K562 (cell line): ENCODE measurements around the gene CACNA1C. TPM values are rescaled to one million over a fixed set of nuclear protein-coding genes. Genes with fewer than 3 reads are reported as not detected.

ENCODE experiments used
- ATAC-seq: fragments of 200-7000 bp; cut with Tn5 transposase; 3 replicates; pipeline ENCODE4 v1.9.1; 2020; ENCODE audit warnings: moderate library complexity
- BruUV-seq: library from RNA; stranded (reverse); fragments of 400-500 nt; replicated peaks from 2 replicates; lab custom pipeline; 2021; lab: Mats Ljungman, UMichigan
- CTCF ChIA-PET: fragments of 300-600 bp; formaldehyde crosslinking; extraction: SDS; loops from one replicate; lab custom pipeline; 2021; ENCODE audit warnings: low intra/inter-chr PET ratio; lab: Yijun Ruan, JAX
- POLR2A ChIA-PET: fragments of 300-600, 350-650 bp; sonication (Branson Sonifier 250); formaldehyde crosslinking; extraction: SDS; loops from one replicate; lab custom pipeline; 2021; ENCODE audit warnings: antibody characterized with exemption, inconsistent platforms; lab: Yijun Ruan, JAX
- DNase-seq, 4 experiments: peaks; one replicate each; pipeline versions ENCODE4 v3.0.0 to v3.0.0-alpha.2; 2011 to 2018; ENCODE audit warnings: low spot score in 3 of 4, mixed read lengths in 3 of 4; ENCODE audit errors: extremely low read depth in 1 of 4
- FAIRE-seq: peaks from 2 replicates; lab custom pipeline; 2011; peaks lifted over from hg19 to GRCh38; lab: Jason Lieb, UNC
- H2AFZ ChIP-seq: 2 replicates; pipeline ENCODE4 v1.6.0; 2011; ENCODE audit warnings: low read depth, low read length, control low read depth, inconsistent platforms
- H3K27ac ChIP-seq: fragments of 200-600 bp; 3 replicates; pipeline ENCODE4 v1.8.0; 2011; ENCODE audit warnings: low read depth, mild to moderate bottlenecking, control low read depth, inconsistent platforms, low read length, moderate library complexity, mixed read lengths; ENCODE audit errors: extremely low read depth
- H3K27me3 ChIP-seq, 2 experiments: fragments of 300-600 bp in 1 of 2; 2 replicates in 1 of 2; 3 replicates in 1 of 2; pipeline versions ENCODE4 v1.6.0 to v1.8.0; 2011; ENCODE audit warnings: inconsistent platforms in 2 of 2, low read length in 2 of 2, mild to moderate bottlenecking in 1 of 2, mixed read lengths in 1 of 2, moderate library complexity in 1 of 2; ENCODE audit not compliant: control insufficient read depth in 2 of 2, insufficient read depth in 2 of 2
- H3K36me3 ChIP-seq: fragments of 300-600 bp; 3 replicates; pipeline ENCODE4 v1.8.0; 2011; ENCODE audit warnings: mild to moderate bottlenecking, low read length, inconsistent platforms; ENCODE audit not compliant: control insufficient read depth, insufficient read depth
- H3K4me1 ChIP-seq, 2 experiments: fragments of 200-600 bp in 1 of 2; replicated peaks in 1 of 2; 2 replicates in 1 of 2; 3 replicates in 1 of 2; pipeline versions ENCODE4 v1.5.1 to v1.8.0; 2011; ENCODE audit warnings: inconsistent platforms in 2 of 2, low read length in 2 of 2, mild to moderate bottlenecking in 1 of 2, mixed read lengths in 1 of 2, moderate library complexity in 1 of 2; ENCODE audit not compliant: control insufficient read depth in 2 of 2, insufficient read depth in 2 of 2
- H3K4me2 ChIP-seq: 2 replicates; pipeline ENCODE4 v1.6.1; 2011; ENCODE audit warnings: low read length, control low read depth, inconsistent platforms, mixed read lengths; ENCODE audit not compliant: insufficient read depth
- H3K4me3 ChIP-seq: fragments of 200-600 bp; sonication (generic), shearing (Covaris generic); 2 replicates; pipeline ENCODE4 v1.5.1; 2016; ENCODE audit warnings: control low read depth, inconsistent platforms
- H3K79me2 ChIP-seq: fragments of 200-600 bp; 3 replicates; pipeline ENCODE4 v1.8.0; 2011; ENCODE audit warnings: low read length, inconsistent platforms; ENCODE audit not compliant: control insufficient read depth, insufficient read depth
- H3K9ac ChIP-seq, 2 experiments: 2 replicates each; pipeline versions ENCODE4 v1.6.0 to v1.6.1; 2011; ENCODE audit warnings: low read depth in 2 of 2, low read length in 2 of 2, control low read depth in 1 of 2, inconsistent platforms in 1 of 2, mild to moderate bottlenecking in 1 of 2, mixed read lengths in 1 of 2; ENCODE audit not compliant: insufficient read depth in 1 of 2
- H3K9me1 ChIP-seq: one replicate; pipeline ENCODE4 v1.6.0; 2011; ENCODE audit warnings: inconsistent platforms, mild to moderate bottlenecking, low read length, moderate library complexity; ENCODE audit not compliant: control insufficient read depth, insufficient read depth
- H3K9me3 ChIP-seq: replicated peaks from 2 replicates; pipeline ENCODE4 v1.5.1; 2011; ENCODE audit warnings: low read depth, low read length, inconsistent platforms; ENCODE audit not compliant: control insufficient read depth, insufficient read depth
- H4K20me1 ChIP-seq: replicated peaks from 2 replicates; pipeline ENCODE4 v1.6.1; 2011; ENCODE audit warnings: low read length, inconsistent platforms, mixed read lengths; ENCODE audit not compliant: control insufficient read depth, insufficient read depth
- TSHZ1 ChIP-seq: fragments of 250-450 bp; sonication (Bioruptor Pico); IDR thresholded peaks from 2 replicates; pipeline ENCODE4 v1.4.0; 2020; ENCODE audit warnings: mild to moderate bottlenecking, moderate library complexity
- ZNF197 ChIP-seq: fragments of 200-800 bp; sonication (Bioruptor generic); IDR thresholded peaks from 2 replicates; pipeline ENCODE4 v1.6.1; 2016; ENCODE audit warnings: low read depth, missing genetic modification characterization, missing compliant biosample characterization
- ZNF785 ChIP-seq: fragments of 250-450 bp; sonication (Bioruptor Pico); IDR thresholded peaks from 2 replicates; pipeline ENCODE4 v1.4.0; 2020; ENCODE audit warnings: mild to moderate bottlenecking
- WGBS: fragments of 100-300 bp; shearing (Covaris generic); methylation state at CpG from one replicate; pipeline ENCODE4 v1.1.6; 2016; ENCODE audit warnings: low coverage, mixed read lengths; ENCODE audit not compliant: insufficient coverage; ENCODE audit errors: missing lambda C conversion rate; 5-methylcytosine and 5-hydroxymethylcytosine counted together
- in situ Hi-C: fragments of 300-500 bp; cut with MboI; formaldehyde crosslinking; loops from 4 replicates; pipeline ENCODE4 v1.15.0; 2018; ENCODE audit warnings: inconsistent platforms, mixed read lengths
- intact Hi-C: fragments of 100-400 bp; cut with micrococcal nuclease; formaldehyde crosslinking; loops from 2 replicates; pipeline ENCODE4 v1.14.2; 2022
- polyA plus RNA-seq, 8 experiments: library from polyadenylated mRNA; depleted of rRNA in 4 of 8; stranded (reverse) in 5 of 8; unstranded in 3 of 8; fragments of >200 nt; fragmentation: Nextera tagmentation in 2 of 8; fragmentation: Illumina TruSeq in 1 of 8; extraction: Ambion mirVana in 2 of 8; extraction: Trizol in 1 of 8; gene quantifications; 2 replicates each; pipeline versions ENCODE4 v1.2.1 to v1.2.3, GENCODE V29; 2011 to 2014; ENCODE audit warnings: inconsistent platforms in 1 of 8, missing spikeins in 1 of 8
- total RNA-seq, 7 experiments: library from RNA; depleted of rRNA in 6 of 7; stranded (reverse); fragments of >200 nt in 6 of 7; fragmentation: Illumina TruSeq in 2 of 7; extraction: Trizol in 2 of 7; gene quantifications; 2 replicates each; pipeline versions ENCODE4 v1.2.1 to v1.2.3, GENCODE V29; 2011 to 2021; ENCODE audit warnings: low replicate concordance in 1 of 7

Gene CACNA1C
- total and polyA plus RNA-seq, 9 of the 15 experiments (the other 6 are each of a cell fraction or from before 2014, with no cell fraction given): not detected

DNA sequence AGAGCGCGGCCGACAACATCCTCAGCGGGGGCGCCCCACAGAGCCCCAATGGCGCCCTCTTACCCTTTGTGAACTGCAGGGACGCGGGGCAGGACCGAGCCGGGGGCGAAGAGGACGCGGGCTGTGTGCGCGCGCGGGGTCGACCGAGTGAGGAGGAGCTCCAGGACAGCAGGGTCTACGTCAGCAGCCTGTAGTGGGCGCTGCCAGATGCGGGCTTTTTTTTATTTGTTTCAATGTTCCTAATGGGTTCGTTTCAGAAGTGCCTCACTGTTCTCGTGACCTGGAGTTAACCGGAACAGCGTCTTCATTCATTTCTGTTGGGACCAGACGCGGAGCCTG, 638.2 kb downstream of the CACNA1C start:
- no peak for TF ChIP-seq ZNF197
- TF ChIP-seq ZNF785 (CRISPR knock-in tag): no peak
- no peak for TF ChIP-seq TSHZ1 (CRISPR knock-in tag)
- FAIRE-seq (no peak), DNase-seq (no peak), ATAC-seq (no peak)
- Histone ChIP-seq H3K9me3 (no peaks in the 10 kb centered on the region), H3K79me2 (no peaks in the 10 kb centered on the region), H3K9ac (no peak overlapping the region), H2AFZ (no peak overlapping the region), H3K9me1 (no peaks in the 10 kb centered on the region), H4K20me1 (no peaks in the 10 kb centered on the region), H3K36me3 (no peaks in the 10 kb centered on the region), H3K27me3 (peaks cover 8 to 23% of the 10 kb centered on the region in 2 experiments; a peak in 4 of 5 replicates), H3K4me1 (peaks cover 0 to 11% of the 10 kb centered on the region in 2 experiments; a peak in 2 of 5 replicates), H3K27ac (no peak overlapping the region), H3K4me3 (no peak overlapping the region), H3K4me2 (no peak overlapping the region)
- CTCF ChIA-PET: no interaction called here
- in situ Hi-C loops (no loop called here), intact Hi-C loops (no loop called here)
- BruUV-seq: no TSS peak
- POLR2A ChIA-PET: no interaction called here
- 13% methylated on average over 9 of the region's 28 CpGs for WGBS
